Measurements from ENCODE around the gene DUSP8.

- no peak for TF ChIP-seq CTCF (conservative IDR thresholded peaks at IDR 0.05; ENCODE audit: low read length)
- TF ChIP-seq EZH2phosphoT487 (IDR thresholded peaks at IDR 0.05; ENCODE audit: borderline replicate concordance, low read depth, low read length), result no peak
Observed at GRCh38 chr11:1517117-1518005, 54.7 kb downstream of the DUSP8 start.
